Astrocyte (in vitro differentiated cells and primary cell): ENCODE measurements around the gene CDH8.

Experiments
- EZH2 ChIP-seq: IDR thresholded peaks from 2 replicates; pipeline ENCODE4 v1.6.1; 2012; ENCODE audit warnings: mild to moderate bottlenecking, low read length, inconsistent platforms; ENCODE audit not compliant: insufficient read depth
- TF ChIP-seq, protein P1 (sequence below): IDR thresholded peaks from 2 replicates; pipeline ENCODE4 v1.5.1; 2011; ENCODE audit warnings: low read depth, mild to moderate bottlenecking, inconsistent platforms, low read length, moderate library complexity; ENCODE audit not compliant: insufficient read depth

GRCh38 chr16:61676740-61677139 is 359.5 kb downstream of the CDH8 start:
- TF ChIP-seq, protein P1, sequence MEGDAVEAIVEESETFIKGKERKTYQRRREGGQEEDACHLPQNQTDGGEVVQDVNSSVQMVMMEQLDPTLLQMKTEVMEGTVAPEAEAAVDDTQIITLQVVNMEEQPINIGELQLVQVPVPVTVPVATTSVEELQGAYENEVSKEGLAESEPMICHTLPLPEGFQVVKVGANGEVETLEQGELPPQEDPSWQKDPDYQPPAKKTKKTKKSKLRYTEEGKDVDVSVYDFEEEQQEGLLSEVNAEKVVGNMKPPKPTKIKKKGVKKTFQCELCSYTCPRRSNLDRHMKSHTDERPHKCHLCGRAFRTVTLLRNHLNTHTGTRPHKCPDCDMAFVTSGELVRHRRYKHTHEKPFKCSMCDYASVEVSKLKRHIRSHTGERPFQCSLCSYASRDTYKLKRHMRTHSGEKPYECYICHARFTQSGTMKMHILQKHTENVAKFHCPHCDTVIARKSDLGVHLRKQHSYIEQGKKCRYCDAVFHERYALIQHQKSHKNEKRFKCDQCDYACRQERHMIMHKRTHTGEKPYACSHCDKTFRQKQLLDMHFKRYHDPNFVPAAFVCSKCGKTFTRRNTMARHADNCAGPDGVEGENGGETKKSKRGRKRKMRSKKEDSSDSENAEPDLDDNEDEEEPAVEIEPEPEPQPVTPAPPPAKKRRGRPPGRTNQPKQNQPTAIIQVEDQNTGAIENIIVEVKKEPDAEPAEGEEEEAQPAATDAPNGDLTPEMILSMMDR: no peak
- TF ChIP-seq EZH2: no peak
